GM20000 (cell line): ENCODE results near the gene ACSL4.
A peak's percentile ranks its signal among the peaks of the same experiment; 100 is the strongest.

Experiments
- DNase-seq: peaks from one replicate; pipeline ENCODE4 v3.0.0; 2012; ENCODE audit warnings: low spot score
- TF ChIP-seq, protein P1 (sequence below): IDR thresholded peaks from 2 replicates; pipeline ENCODE4 v1.5.1; 2012; ENCODE audit warnings: mild to moderate bottlenecking, control low read depth; ENCODE audit errors: extremely low read depth, missing control alignments

The ACSL4 gene

DNA sequence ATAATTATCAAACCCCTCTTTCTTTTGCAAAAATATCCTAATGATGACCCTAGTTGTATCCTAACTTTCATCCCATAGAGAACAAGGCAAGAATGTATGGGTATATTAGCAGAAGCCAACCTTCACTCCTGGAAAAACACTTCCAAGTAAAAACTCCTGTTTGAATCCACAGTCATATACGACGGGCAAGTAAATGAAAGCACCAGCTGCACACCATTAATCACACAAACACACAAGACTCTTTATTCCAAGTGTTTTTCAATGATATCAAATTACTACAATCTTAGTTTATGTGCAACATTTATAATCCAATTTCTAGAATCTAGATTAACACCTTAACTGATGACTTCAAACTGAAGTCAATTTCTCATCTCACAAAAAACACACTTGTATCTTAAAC lies 22.9 kb downstream of the ACSL4 start:
- DNase-seq = no peak
- TF ChIP-seq, protein P1, sequence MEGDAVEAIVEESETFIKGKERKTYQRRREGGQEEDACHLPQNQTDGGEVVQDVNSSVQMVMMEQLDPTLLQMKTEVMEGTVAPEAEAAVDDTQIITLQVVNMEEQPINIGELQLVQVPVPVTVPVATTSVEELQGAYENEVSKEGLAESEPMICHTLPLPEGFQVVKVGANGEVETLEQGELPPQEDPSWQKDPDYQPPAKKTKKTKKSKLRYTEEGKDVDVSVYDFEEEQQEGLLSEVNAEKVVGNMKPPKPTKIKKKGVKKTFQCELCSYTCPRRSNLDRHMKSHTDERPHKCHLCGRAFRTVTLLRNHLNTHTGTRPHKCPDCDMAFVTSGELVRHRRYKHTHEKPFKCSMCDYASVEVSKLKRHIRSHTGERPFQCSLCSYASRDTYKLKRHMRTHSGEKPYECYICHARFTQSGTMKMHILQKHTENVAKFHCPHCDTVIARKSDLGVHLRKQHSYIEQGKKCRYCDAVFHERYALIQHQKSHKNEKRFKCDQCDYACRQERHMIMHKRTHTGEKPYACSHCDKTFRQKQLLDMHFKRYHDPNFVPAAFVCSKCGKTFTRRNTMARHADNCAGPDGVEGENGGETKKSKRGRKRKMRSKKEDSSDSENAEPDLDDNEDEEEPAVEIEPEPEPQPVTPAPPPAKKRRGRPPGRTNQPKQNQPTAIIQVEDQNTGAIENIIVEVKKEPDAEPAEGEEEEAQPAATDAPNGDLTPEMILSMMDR = no peak

DNA sequence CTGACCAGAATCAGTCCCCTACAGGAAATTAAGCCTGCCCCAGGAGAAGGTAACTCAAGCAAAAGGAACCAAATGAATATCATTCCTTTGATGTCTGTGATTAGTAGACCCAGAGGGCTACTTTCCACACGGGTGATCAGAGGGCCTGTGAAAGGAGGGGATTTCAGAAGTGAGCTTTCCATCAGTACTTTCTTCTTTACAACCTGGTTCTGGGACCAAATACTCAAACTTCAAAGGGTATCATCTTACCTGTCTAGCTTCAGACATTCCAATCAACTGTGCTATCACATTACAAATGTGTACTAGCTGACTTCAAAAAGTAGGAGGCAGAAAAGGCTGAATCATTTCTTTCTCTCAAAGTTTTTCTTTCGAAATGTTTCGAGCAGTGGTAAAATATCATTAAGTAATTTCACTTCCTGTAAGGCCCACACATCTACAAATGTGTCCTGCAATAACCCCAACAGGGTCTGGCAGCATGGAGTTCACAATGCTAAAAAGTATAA lies 23.9 kb downstream of the ACSL4 start:
- DNase-seq = peak; percentile 18

DNA sequence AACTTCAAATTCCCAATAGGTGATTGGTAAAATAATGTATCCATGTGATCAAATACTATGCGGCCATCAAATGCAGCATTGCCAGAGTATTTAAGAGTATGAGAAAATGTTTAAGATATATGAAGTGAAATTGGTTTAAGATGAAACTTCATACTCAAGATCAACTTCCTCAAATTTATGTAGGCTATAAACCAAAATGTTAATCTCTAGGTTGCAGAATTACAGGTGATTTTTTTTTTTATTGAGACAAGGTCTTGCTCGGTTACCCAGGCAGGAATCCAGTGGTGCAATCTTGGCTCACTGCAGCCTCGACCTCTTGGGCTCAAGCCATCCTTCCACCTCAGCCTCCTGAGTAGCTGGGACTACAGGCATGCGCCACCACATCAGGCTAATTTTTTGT lies 25.3 kb downstream of the ACSL4 start:
- DNase-seq = no peak
- TF ChIP-seq, protein P1 = no peak

More for the DNA sequence above, 23.9 kb downstream of the ACSL4 start:
- TF ChIP-seq, protein P1 = no peak

- TF ChIP-seq, protein P1 = no peak
- no peak for DNase-seq
Observed at GRCh38 chrX:109707319-109707718, 25.7 kb downstream of the ACSL4 start.

- TF ChIP-seq, protein P1 = no peak
- no peak for DNase-seq
Observed at GRCh38 chrX:109704563-109704962, 28.5 kb downstream of the ACSL4 start.

DNA sequence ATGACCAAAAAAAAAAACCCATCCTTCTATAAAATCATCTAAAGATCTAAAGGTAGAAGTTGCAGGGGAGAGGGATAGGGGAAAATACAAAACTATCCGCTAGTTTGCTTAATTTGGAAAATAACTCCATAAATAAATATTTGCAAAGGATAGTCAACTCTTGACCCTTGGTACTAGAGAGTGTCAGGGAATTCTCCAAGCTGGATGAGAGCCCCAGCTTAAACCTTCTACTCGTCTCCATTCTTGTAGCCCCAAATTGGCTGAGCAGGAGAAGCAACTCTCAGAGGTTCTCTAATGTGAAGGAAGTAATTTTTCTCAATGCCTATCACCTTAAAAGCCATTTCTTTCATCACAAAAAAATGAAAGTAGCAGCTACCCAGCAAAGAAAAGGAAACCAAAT lies 35.2 kb downstream of the ACSL4 start:
- DNase-seq = no peak
- TF ChIP-seq, protein P1 = no peak

- DNase-seq = no peak
- TF ChIP-seq, protein P1 = no peak
Observed at GRCh38 chrX:109696146-109696740, 36.8 kb downstream of the ACSL4 start.
